ENCODE measurements around the gene CDK5RAP3. TPM values are rescaled to one million over a fixed set of nuclear protein-coding genes. Genes with fewer than 3 reads are reported as not detected.
A peak's percentile ranks its signal among the peaks of the same experiment; 100 is the strongest.

Gene CDK5RAP3
- total RNA-seq, 4 donors from 2014 or later, result 43.8 to 98.8 (median 63.8) TPM

DNA sequence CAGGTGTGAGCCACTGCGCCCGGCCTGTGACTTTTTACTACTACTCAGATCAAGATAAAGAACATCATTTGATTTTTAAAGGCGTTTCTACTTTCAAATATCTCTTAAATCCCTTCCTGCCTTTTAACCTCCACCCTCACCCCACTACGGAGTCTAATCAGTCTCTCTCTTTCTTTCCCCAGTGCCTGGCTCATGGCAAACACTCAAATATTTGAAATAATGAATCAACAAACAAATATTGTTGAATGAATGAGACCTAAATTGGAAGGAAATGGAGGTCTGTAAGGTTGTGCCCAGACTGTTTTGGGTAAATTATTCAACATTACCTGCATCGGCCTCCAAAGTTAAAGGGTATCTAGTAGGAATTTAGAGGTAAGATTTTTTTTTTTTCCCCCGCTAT, 52.0 kb downstream of the CDK5RAP3 start:
- 38 to 55% methylated on average over 2 to 6 of the region's 6 CpGs for WGBS, 2 donors (ENCODE audit: low coverage in 1 of 2)
- Histone ChIP-seq H3K36me3 (no peaks in the 10 kb centered on the region), H3K9me3 (no peaks in the 10 kb centered on the region), H3K4me1 (peaks cover 3 to 46% (median 32%) of the 10 kb centered on the region in 3 donors), H3K27ac (peak overlapping the region in 2 of 4 donors; percentile 83 to 93), H3K4me3 (peak overlapping the region in 1 of 2 donors; percentile 57), H3K27me3 (peaks cover 31% of the 10 kb centered on the region)
- TF ChIP-seq EP300 (IDR thresholded peaks at IDR 0.05) (no peak), POLR2AphosphoS5 (IDR thresholded peaks at IDR 0.05) (no peak), POLR2A (IDR thresholded peaks at IDR 0.05) (no peak)
- TF ChIP-seq, protein P1, sequence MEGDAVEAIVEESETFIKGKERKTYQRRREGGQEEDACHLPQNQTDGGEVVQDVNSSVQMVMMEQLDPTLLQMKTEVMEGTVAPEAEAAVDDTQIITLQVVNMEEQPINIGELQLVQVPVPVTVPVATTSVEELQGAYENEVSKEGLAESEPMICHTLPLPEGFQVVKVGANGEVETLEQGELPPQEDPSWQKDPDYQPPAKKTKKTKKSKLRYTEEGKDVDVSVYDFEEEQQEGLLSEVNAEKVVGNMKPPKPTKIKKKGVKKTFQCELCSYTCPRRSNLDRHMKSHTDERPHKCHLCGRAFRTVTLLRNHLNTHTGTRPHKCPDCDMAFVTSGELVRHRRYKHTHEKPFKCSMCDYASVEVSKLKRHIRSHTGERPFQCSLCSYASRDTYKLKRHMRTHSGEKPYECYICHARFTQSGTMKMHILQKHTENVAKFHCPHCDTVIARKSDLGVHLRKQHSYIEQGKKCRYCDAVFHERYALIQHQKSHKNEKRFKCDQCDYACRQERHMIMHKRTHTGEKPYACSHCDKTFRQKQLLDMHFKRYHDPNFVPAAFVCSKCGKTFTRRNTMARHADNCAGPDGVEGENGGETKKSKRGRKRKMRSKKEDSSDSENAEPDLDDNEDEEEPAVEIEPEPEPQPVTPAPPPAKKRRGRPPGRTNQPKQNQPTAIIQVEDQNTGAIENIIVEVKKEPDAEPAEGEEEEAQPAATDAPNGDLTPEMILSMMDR (IDR thresholded peaks at IDR 0.05), result no peak
- no peak for ATAC-seq

GRCh38 chr17:48023400-48024148, 52.7 kb downstream of the CDK5RAP3 start:
- TF ChIP-seq POLR2A (IDR thresholded peaks at IDR 0.05), result peak in 1 of 2 donors; percentile 24
- TF ChIP-seq EP300 (IDR thresholded peaks at IDR 0.05), result no peak
- peak; percentile 83 for TF ChIP-seq POLR2AphosphoS5 (IDR thresholded peaks at IDR 0.05)
- TF ChIP-seq, protein P1 (IDR thresholded peaks at IDR 0.05), result peak; percentile 12 to 58 (median 46)
- WGBS, 2 donors (ENCODE audit: low coverage in 1 of 2), result no CpG with 5 or more reads among the region's 54 CpGs

GRCh38 chr17:48024149-48025039, 53.5 kb downstream of the CDK5RAP3 start:
- H3K9me3 ChIP-seq, result no peaks in the 10 kb centered on the region
- TF ChIP-seq, protein P1 (IDR thresholded peaks at IDR 0.05), result no peak
- TF ChIP-seq POLR2A (IDR thresholded peaks at IDR 0.05), result no peak
- TF ChIP-seq EP300 (IDR thresholded peaks at IDR 0.05), result no peak
- TF ChIP-seq POLR2AphosphoS5 (IDR thresholded peaks at IDR 0.05), result no peak
- peak overlapping the region; percentile 24 to 57 for H3K4me3 ChIP-seq
- H3K36me3 ChIP-seq, result no peaks in the 10 kb centered on the region
- peak overlapping the region; percentile 35 to 93 (median 86) for H3K27ac ChIP-seq
- ATAC-seq, result peak; percentile 8
- 0 to 2% methylated on average over 12 to 20 of the region's 54 CpGs for WGBS, 2 donors (ENCODE audit: low coverage in 1 of 2)
- H3K27me3 ChIP-seq, result peaks cover 22% of the 10 kb centered on the region
- peaks cover 3 to 46% (median 32%) of the 10 kb centered on the region in 3 donors for H3K4me1 ChIP-seq

More at GRCh38 chr17:48023400-48024148, 52.7 kb downstream of the CDK5RAP3 start:
- peak; percentile 50 for ATAC-seq
- no peaks in the 10 kb centered on the region for H3K9me3 ChIP-seq
- H3K4me3 ChIP-seq, result peak overlapping the region; percentile 24 to 57
- H3K27me3 ChIP-seq, result peaks cover 30% of the 10 kb centered on the region
- H3K27ac ChIP-seq, result peak overlapping the region; percentile 35 to 93 (median 86)
- no peaks in the 10 kb centered on the region for H3K36me3 ChIP-seq
- peaks cover 3 to 46% (median 32%) of the 10 kb centered on the region in 3 donors for H3K4me1 ChIP-seq

DNA sequence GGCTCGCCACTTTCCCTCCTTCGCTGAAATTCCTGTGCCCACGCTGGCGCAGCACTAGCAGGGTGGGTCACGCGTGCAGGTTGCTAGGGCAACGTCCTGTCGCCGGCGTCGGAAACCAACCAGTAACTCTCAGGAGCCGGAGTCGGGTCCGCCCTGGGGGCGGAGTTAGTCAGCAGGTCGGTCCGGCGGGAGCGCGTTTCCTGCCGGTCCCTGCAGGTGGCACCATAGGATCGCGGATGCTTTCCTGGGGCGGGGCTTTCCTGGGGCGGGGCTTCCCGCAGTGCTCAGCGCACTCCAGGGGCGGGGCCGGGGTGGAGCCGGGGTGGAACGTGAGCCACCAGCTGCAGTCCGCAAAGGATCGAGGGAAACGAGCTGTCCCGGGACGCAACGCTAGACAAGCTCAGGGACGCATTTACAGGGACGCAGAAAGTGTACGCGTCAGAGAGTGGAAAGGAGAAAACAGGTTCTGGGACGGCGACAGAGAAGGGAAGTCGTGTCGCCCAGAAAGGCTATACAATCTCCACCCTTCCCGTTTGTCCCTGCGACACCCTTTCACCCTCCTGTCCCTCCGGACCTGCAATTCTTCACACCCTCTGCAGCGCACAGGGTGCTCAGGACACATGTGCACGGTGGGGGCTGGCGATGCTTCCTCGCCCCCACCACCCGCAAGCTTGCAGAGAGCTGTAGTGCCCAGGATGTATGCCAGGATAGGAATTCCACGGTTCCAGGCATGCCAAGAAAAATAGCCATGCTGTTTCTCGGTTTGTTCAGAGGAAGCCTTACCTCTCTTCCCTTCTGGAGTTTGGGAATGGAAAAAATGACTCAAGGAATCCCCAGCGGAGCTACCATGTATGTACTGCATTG, 54.4 kb downstream of the CDK5RAP3 start:
- Histone ChIP-seq H3K27ac (peak overlapping the region in 3 of 4 donors; percentile 83 to 93 (median 90)), H3K27me3 (peaks cover 13% of the 10 kb centered on the region), H3K4me3 (peak overlapping the region; percentile 24 to 57), H3K4me1 (peaks cover 3 to 48% (median 32%) of the 10 kb centered on the region in 3 donors), H3K36me3 (no peaks in the 10 kb centered on the region), H3K9me3 (no peaks in the 10 kb centered on the region)
- ATAC-seq, result peak; percentile 90
- TF ChIP-seq, protein P1 (IDR thresholded peaks at IDR 0.05), result peak; percentile 68 to 94 (median 86)
- TF ChIP-seq POLR2A (IDR thresholded peaks at IDR 0.05) (peak in 1 of 2 donors; percentile 5), POLR2AphosphoS5 (IDR thresholded peaks at IDR 0.05) (peak; percentile 7), EP300 (IDR thresholded peaks at IDR 0.05) (no peak)
- WGBS, 2 donors (ENCODE audit: low coverage in 1 of 2), result 0% methylated on average over 9 to 29 of the region's 56 CpGs

Measured in gastroesophageal sphincter (tissue), 4 donors.